Ectodermal cell (in vitro differentiated cells): Measurements from ENCODE around the gene STAG1.

Experiments
- H3K27ac ChIP-seq: 2 replicates; pipeline ENCODE4 v1.7.0; 2013; ENCODE audit warnings: mild to moderate bottlenecking, low read depth, low read length; ENCODE audit not compliant: insufficient read depth, poor library complexity, severe bottlenecking
- H3K27me3 ChIP-seq: 2 replicates; pipeline ENCODE4 v1.7.0; 2013; ENCODE audit warnings: mild to moderate bottlenecking, low read length; ENCODE audit not compliant: insufficient read depth, control insufficient read depth, poor library complexity, severe bottlenecking
- H3K36me3 ChIP-seq: one replicate; pipeline ENCODE4 v1.7.0; 2013; ENCODE audit warnings: low read length; ENCODE audit not compliant: control insufficient read depth, insufficient read depth
- H3K4me1 ChIP-seq: one replicate; pipeline ENCODE4 v1.7.0; 2013; ENCODE audit warnings: low read length; ENCODE audit not compliant: control insufficient read depth, insufficient read depth
- H3K4me3 ChIP-seq: 2 replicates; pipeline ENCODE4 v1.7.0; 2013; ENCODE audit warnings: low read depth, low read length, control low read depth; ENCODE audit not compliant: insufficient read depth
- H3K9me3 ChIP-seq: 2 replicates; pipeline ENCODE4 v1.7.0; 2013; ENCODE audit warnings: mild to moderate bottlenecking, low read length, moderate library complexity; ENCODE audit not compliant: control insufficient read depth
- WGBS, 2 experiments: methylation state at CpG; one replicate each; pipeline ENCODE4 v1.1.7; 2013; ENCODE audit warnings: missing lambda C conversion rate in 2 of 2; 5-methylcytosine and 5-hydroxymethylcytosine counted together

The STAG1 gene

DNA sequence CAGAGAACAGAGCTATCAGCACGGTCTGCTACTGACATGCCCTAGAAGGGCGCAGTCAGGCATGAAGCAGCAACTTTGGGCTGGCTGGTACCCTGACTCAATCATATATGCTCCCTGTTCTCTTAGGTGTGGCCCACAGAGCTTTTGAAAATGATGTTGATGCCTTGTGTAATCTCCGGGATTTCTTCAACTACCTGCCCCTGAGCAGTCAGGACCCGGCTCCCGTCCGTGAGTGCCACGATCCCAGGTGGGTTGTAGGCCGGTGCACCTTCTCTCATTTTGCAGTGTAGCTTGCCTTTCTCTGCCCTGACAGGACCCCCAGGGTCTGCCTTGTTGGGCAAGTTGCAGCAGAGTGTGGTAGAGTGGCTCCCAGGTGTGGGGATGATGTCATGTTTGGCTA lies 454.4 kb downstream of the STAG1 start:
- H3K4me3 ChIP-seq = no peak overlapping the region
- H3K9me3 ChIP-seq = peaks cover 4% of the 10 kb centered on the region
- H3K27ac ChIP-seq = no peak overlapping the region
- no peaks in the 10 kb centered on the region for H3K4me1 ChIP-seq
- H3K27me3 ChIP-seq = no peaks in the 10 kb centered on the region
- H3K36me3 ChIP-seq = peaks cover 45% of the 10 kb centered on the region
- WGBS, 2 experiments = 94 to 95% methylated on average over 8 of the region's 8 CpGs

DNA sequence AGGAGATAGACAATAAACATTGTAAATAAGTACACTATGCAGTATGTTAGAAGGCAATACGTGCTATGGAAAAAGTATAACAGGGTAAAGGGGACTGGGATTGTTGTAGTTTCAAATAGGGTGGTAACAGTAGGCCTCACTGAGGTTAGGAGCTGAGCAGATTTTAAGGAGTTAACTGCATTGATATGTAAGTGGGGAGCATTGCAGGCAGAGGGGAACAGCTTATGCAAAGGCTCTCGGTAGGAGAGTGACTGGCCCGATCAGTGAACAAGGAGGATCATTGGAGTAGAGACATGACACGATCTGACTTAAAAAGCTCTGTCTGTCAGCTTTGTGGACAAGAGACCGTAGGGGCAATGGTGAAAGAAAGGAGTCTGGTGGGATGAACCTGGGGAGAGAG lies 455.2 kb downstream of the STAG1 start:
- H3K4me1 ChIP-seq = no peaks in the 10 kb centered on the region
- H3K4me3 ChIP-seq = no peak overlapping the region
- WGBS, 2 experiments = 20 to 23% methylated on average over 5 of the region's 5 CpGs
- H3K27me3 ChIP-seq = no peaks in the 10 kb centered on the region
- no peak overlapping the region for H3K27ac ChIP-seq
- H3K9me3 ChIP-seq = peaks cover 4% of the 10 kb centered on the region
- H3K36me3 ChIP-seq = peaks cover 45% of the 10 kb centered on the region

DNA sequence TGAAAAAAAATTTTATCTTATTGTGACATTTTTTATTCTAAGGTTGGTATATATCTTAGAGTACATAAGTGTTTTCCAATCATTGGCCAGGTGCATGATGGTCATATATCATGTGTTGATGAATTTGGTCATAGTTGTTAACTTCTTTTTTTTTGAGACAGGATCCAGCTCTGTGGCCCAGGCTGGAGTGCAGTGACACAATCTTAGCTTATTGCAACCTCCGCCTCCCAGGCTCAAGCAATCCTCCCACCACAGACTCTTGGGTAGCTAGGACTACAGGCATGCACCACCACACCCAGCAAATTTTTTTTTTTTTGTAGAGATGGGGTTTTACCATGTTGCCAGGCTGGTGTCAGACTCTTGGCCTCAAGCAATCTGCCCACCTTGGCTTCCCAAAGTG lies 458.0 kb downstream of the STAG1 start:
- no peaks in the 10 kb centered on the region for H3K4me1 ChIP-seq
- H3K27me3 ChIP-seq = no peaks in the 10 kb centered on the region
- WGBS, 2 experiments = 69 to 100% methylated on average over 1 of the region's 1 CpG
- no peak overlapping the region for H3K27ac ChIP-seq
- peaks cover 28% of the 10 kb centered on the region for H3K36me3 ChIP-seq
- H3K9me3 ChIP-seq = peaks cover 4% of the 10 kb centered on the region
- no peak overlapping the region for H3K4me3 ChIP-seq

DNA sequence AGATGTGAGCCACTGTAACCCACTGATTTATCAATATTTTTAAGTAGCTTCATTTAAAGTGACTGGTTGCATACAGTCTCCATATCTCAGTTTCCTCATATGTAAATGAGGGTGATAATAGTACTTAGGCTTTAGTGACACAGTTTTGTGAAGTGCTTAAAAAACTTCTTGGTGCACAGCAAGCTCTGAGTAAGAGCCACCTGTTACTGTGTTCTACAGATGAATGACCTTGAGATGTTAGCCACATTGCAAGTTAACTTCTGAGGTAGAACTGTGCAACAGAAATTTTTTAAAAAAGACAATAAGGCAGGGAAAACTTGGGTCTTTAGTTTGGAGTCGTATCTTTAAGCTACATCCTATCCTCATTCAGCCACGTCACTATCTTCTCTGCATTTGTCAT lies 458.9 kb downstream of the STAG1 start:
- Histone ChIP-seq H3K27me3 (no peaks in the 10 kb centered on the region), H3K27ac (no peak overlapping the region), H3K36me3 (peaks cover 19% of the 10 kb centered on the region), H3K9me3 (peaks cover 4% of the 10 kb centered on the region), H3K4me1 (no peaks in the 10 kb centered on the region), H3K4me3 (no peak overlapping the region)
- 95 to 99% methylated on average over 2 of the region's 2 CpGs for WGBS, 2 experiments

DNA sequence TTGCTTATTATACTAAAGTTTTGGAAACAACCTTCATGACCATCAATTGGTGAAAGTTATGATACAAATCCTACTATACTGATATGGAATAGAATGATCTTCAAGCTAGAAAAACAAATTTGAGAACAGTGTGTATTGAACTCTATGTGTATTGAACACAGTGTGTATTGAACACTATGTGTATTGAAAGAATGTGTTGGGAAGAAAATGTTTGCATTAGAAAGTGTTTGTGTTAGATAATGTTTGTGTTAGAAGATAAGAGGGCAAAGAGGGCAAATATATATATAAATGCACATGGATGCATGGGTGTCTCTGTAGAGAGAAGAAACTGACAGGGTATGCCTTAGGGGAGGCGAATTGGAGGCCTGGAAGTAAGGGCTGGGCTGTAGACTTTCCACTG lies 459.7 kb downstream of the STAG1 start:
- 100% methylated on average over 1 of the region's 1 CpG for WGBS, 2 experiments
- no peaks in the 10 kb centered on the region for H3K27me3 ChIP-seq
- no peaks in the 10 kb centered on the region for H3K4me1 ChIP-seq
- no peak overlapping the region for H3K4me3 ChIP-seq
- peaks cover 19% of the 10 kb centered on the region for H3K36me3 ChIP-seq
- no peak overlapping the region for H3K27ac ChIP-seq
- peaks cover 4% of the 10 kb centered on the region for H3K9me3 ChIP-seq

DNA sequence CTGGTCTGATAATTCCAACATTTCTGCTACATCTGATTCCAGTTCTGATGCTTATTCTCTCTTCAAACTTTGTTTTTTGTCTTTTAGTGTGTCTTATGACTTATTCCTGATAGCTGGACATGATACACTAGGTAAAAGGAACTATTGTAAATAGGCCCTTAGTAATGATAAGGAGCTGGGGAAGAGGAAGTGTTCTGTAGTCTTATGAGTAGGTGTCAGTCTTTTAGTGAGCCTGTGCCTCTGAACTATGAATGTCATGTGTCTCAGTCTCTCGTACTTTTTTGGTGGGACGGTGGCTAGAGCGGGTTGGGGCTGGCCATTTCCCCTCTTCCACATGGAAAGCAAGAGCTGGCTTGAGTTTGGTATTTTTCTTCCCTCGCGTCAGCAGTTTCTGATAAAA lies 460.9 kb downstream of the STAG1 start:
- Histone ChIP-seq H3K36me3 (peaks cover 18% of the 10 kb centered on the region), H3K27me3 (no peaks in the 10 kb centered on the region), H3K9me3 (peaks cover 4% of the 10 kb centered on the region), H3K27ac (no peak overlapping the region), H3K4me1 (no peaks in the 10 kb centered on the region), H3K4me3 (no peak overlapping the region)
- 97% methylated on average over 5 of the region's 5 CpGs for WGBS, 2 experiments
